ENCODE results near the gene COL6A1.

Gene COL6A1

GRCh38 chr21:45981151-45982091, at the start of gene COL6A1:
Gene COL6A1, plus strand, starts transcription at chr21:45981770. Its CDS starts 81 bp downstream, at chr21:45981851.
- DNase-seq (ENCODE audit: low spot score): peak; percentile 86

- DNase-seq (ENCODE audit: low spot score): no peak
These were observed 48.6 kb upstream of the COL6A1 start for GRCh38 chr21:45932922-45933502.

GRCh38 chr21:45934085-45934484, 47.5 kb upstream of the COL6A1 start:
- DNase-seq (ENCODE audit: low spot score): no peak

- no peak for DNase-seq (ENCODE audit: low spot score)
These were observed 47.0 kb upstream of the COL6A1 start for GRCh38 chr21:45934554-45934953.

GRCh38 chr21:45935628-45936027, 45.9 kb upstream of the COL6A1 start:
- DNase-seq (ENCODE audit: low spot score): no peak

- no peak for DNase-seq (ENCODE audit: low spot score)
These were observed 43.7 kb upstream of the COL6A1 start for GRCh38 chr21:45937721-45938452.

GRCh38 chr21:45938453-45938755, 43.2 kb upstream of the COL6A1 start:
- no peak for DNase-seq (ENCODE audit: low spot score)

- no peak for DNase-seq (ENCODE audit: low spot score)
These were observed 42.6 kb upstream of the COL6A1 start for GRCh38 chr21:45938811-45939520.

GRCh38 chr21:45939521-45940045, 42.0 kb upstream of the COL6A1 start:
- no peak for DNase-seq (ENCODE audit: low spot score)

GRCh38 chr21:45940091-45940490, 41.5 kb upstream of the COL6A1 start:
- no peak for DNase-seq (ENCODE audit: low spot score)

GRCh38 chr21:45940621-45941337, 40.8 kb upstream of the COL6A1 start:
- no peak for DNase-seq (ENCODE audit: low spot score)

GRCh38 chr21:45941338-45941710, 40.2 kb upstream of the COL6A1 start:
- no peak for DNase-seq (ENCODE audit: low spot score)

GRCh38 chr21:45941717-45942546, 39.6 kb upstream of the COL6A1 start:
- no peak for DNase-seq (ENCODE audit: low spot score)

GRCh38 chr21:45942755-45943629, 38.6 kb upstream of the COL6A1 start:
- no peak for DNase-seq (ENCODE audit: low spot score)

GRCh38 chr21:45943630-45944540, 37.7 kb upstream of the COL6A1 start:
- DNase-seq (ENCODE audit: low spot score): no peak

- no peak for DNase-seq (ENCODE audit: low spot score)
These were observed 37.0 kb upstream of the COL6A1 start for GRCh38 chr21:45944601-45945000.

GRCh38 chr21:45945066-45945867, 36.3 kb upstream of the COL6A1 start:
- DNase-seq (ENCODE audit: low spot score): no peak

GRCh38 chr21:45945868-45946210, 35.7 kb upstream of the COL6A1 start:
- no peak for DNase-seq (ENCODE audit: low spot score)

Measured in AG08395 (cell line).